Stimulated activated naive B cell treated with anti-CD40 and anti-IgM and Interleukin-4, amounts not matched to agents 10 μg/mL and 1 μg/mL and 100 μg/mL, for 72 hours (primary cell): ENCODE results near the gene KRT40.

Experiments used
- ATAC-seq, 2 donors: fragments of 150-1000 bp; cut with Tn5 transposase; replicated peaks; 2 replicates each; pipeline ENCODE4 v1.10.0; 2021; ENCODE audit warnings: moderate library complexity in 1 of 2
- DNase-seq: peaks from one replicate; pipeline ENCODE4 v3.0.0; 2021
- H3K27ac Mint-ChIP-seq: one replicate; pipeline ENCODE4 v1.8.0; 2022; ENCODE audit warnings: mild to moderate bottlenecking, mixed read lengths
- H3K27me3 Mint-ChIP-seq, 2 donors: one replicate each; pipeline ENCODE4 v1.8.0; 2022; ENCODE audit warnings: mixed read lengths in 2 of 2
- H3K36me3 Mint-ChIP-seq, 2 donors: one replicate each; pipeline ENCODE4 v1.8.0; 2022; ENCODE audit warnings: mixed read lengths in 2 of 2, mild to moderate bottlenecking in 1 of 2
- H3K4me1 Mint-ChIP-seq, 2 donors: one replicate each; pipeline ENCODE4 v1.8.0; 2022; ENCODE audit warnings: mixed read lengths in 2 of 2, mild to moderate bottlenecking in 1 of 2
- H3K4me3 Mint-ChIP-seq, 2 donors: one replicate each; pipeline ENCODE4 v1.8.0; 2022; ENCODE audit warnings: mild to moderate bottlenecking in 2 of 2, mixed read lengths in 2 of 2, moderate library complexity in 1 of 2
- H3K9me3 Mint-ChIP-seq, 2 donors: one replicate each; pipeline ENCODE4 v1.8.0; 2022; ENCODE audit warnings: mixed read lengths in 2 of 2, mild to moderate bottlenecking in 1 of 2

KRT40 gene

GRCh38 chr17:40953881-40954280 is 30.2 kb downstream of the KRT40 start:
- H3K27ac Mint-ChIP-seq = no peak overlapping the region
- DNase-seq = no peak
- no peaks in the 10 kb centered on the region for H3K9me3 Mint-ChIP-seq
- peaks cover 35 to 60% of the 10 kb centered on the region in 2 donors for H3K27me3 Mint-ChIP-seq
- H3K4me3 Mint-ChIP-seq = no peak overlapping the region
- no peaks in the 10 kb centered on the region for H3K36me3 Mint-ChIP-seq
- no peak for ATAC-seq
- H3K4me1 Mint-ChIP-seq = peaks cover 0 to 2% of the 10 kb centered on the region in 2 donors

GRCh38 chr17:40952661-40953060 is 31.5 kb downstream of the KRT40 start:
- Mint-ChIP-seq H3K9me3 (no peaks in the 10 kb centered on the region), H3K27me3 (peaks cover 38 to 72% of the 10 kb centered on the region in 2 donors), H3K36me3 (no peaks in the 10 kb centered on the region), H3K27ac (no peak overlapping the region), H3K4me3 (no peak overlapping the region), H3K4me1 (peaks cover 0 to 2% of the 10 kb centered on the region in 2 donors)
- no peak for DNase-seq
- no peak for ATAC-seq

GRCh38 chr17:40952154-40952553 is 32.0 kb downstream of the KRT40 start:
- no peaks in the 10 kb centered on the region for H3K9me3 Mint-ChIP-seq
- no peaks in the 10 kb centered on the region for H3K36me3 Mint-ChIP-seq

GRCh38 chr17:40951011-40951622 is 33.0 kb downstream of the KRT40 start:
- no peaks in the 10 kb centered on the region for H3K9me3 Mint-ChIP-seq
- no peak for DNase-seq
- no peak overlapping the region for H3K4me3 Mint-ChIP-seq
- ATAC-seq = no peak
- no peak overlapping the region for H3K27ac Mint-ChIP-seq
- H3K4me1 Mint-ChIP-seq = peaks cover 0 to 2% of the 10 kb centered on the region in 2 donors
- peaks cover 46 to 78% of the 10 kb centered on the region in 2 donors for H3K27me3 Mint-ChIP-seq
- H3K36me3 Mint-ChIP-seq = no peaks in the 10 kb centered on the region

More at GRCh38 chr17:40952154-40952553, 32.0 kb downstream of the KRT40 start:
- peaks cover 0 to 2% of the 10 kb centered on the region in 2 donors for H3K4me1 Mint-ChIP-seq
- ATAC-seq (no peak), DNase-seq (no peak)
- H3K27ac Mint-ChIP-seq = no peak overlapping the region
- H3K27me3 Mint-ChIP-seq = peaks cover 41 to 75% of the 10 kb centered on the region in 2 donors
- no peak overlapping the region for H3K4me3 Mint-ChIP-seq

- H3K36me3 Mint-ChIP-seq = no peaks in the 10 kb centered on the region
- no peak overlapping the region for H3K4me3 Mint-ChIP-seq
- no peak overlapping the region for H3K27ac Mint-ChIP-seq
- ATAC-seq (no peak), DNase-seq (no peak)
- H3K9me3 Mint-ChIP-seq = no peaks in the 10 kb centered on the region
- peaks cover 0 to 2% of the 10 kb centered on the region in 2 donors for H3K4me1 Mint-ChIP-seq
- H3K27me3 Mint-ChIP-seq = peaks cover 46 to 79% of the 10 kb centered on the region in 2 donors
Measured at GRCh38 chr17:40950176-40950575, 34.0 kb downstream of the KRT40 start.

- H3K27ac Mint-ChIP-seq = no peak overlapping the region
- H3K36me3 Mint-ChIP-seq = no peaks in the 10 kb centered on the region
- ATAC-seq = no peak
- H3K9me3 Mint-ChIP-seq = no peaks in the 10 kb centered on the region
- H3K4me3 Mint-ChIP-seq = no peak overlapping the region
- peaks cover 0 to 2% of the 10 kb centered on the region in 2 donors for H3K4me1 Mint-ChIP-seq
- H3K27me3 Mint-ChIP-seq = peaks cover 48 to 81% of the 10 kb centered on the region in 2 donors
- no peak for DNase-seq
Measured at GRCh38 chr17:40949418-40949817, 34.7 kb downstream of the KRT40 start.

- ATAC-seq = no peak
- Mint-ChIP-seq H3K9me3 (peaks cover 0 to 2% of the 10 kb centered on the region in 2 donors), H3K27ac (no peak overlapping the region), H3K27me3 (peaks cover 51 to 82% of the 10 kb centered on the region in 2 donors), H3K4me3 (no peak overlapping the region), H3K36me3 (no peaks in the 10 kb centered on the region), H3K4me1 (peaks cover 0 to 2% of the 10 kb centered on the region in 2 donors)
- no peak for DNase-seq
Measured at GRCh38 chr17:40947929-40948328, 36.2 kb downstream of the KRT40 start.

- Mint-ChIP-seq H3K36me3 (peaks cover 0 to 1% of the 10 kb centered on the region in 2 donors), H3K27ac (no peak overlapping the region), H3K27me3 (peaks cover 47 to 79% of the 10 kb centered on the region in 2 donors), H3K4me3 (no peak overlapping the region), H3K9me3 (peaks cover 3 to 6% of the 10 kb centered on the region in 2 donors), H3K4me1 (peaks cover 0 to 2% of the 10 kb centered on the region in 2 donors)
- ATAC-seq (no peak), DNase-seq (no peak)
Measured at GRCh38 chr17:40945414-40945813, 38.7 kb downstream of the KRT40 start.

- Mint-ChIP-seq H3K36me3 (peaks cover 0 to 1% of the 10 kb centered on the region in 2 donors), H3K4me3 (no peak overlapping the region), H3K27me3 (peaks cover 43 to 75% of the 10 kb centered on the region in 2 donors), H3K27ac (no peak overlapping the region), H3K4me1 (peaks cover 0 to 2% of the 10 kb centered on the region in 2 donors), H3K9me3 (peaks cover 3 to 6% of the 10 kb centered on the region in 2 donors)
- DNase-seq (no peak), ATAC-seq (no peak)
Measured at GRCh38 chr17:40944531-40944930, 39.6 kb downstream of the KRT40 start.

- DNase-seq (no peak), ATAC-seq (no peak)
- peaks cover 3 to 6% of the 10 kb centered on the region in 2 donors for H3K9me3 Mint-ChIP-seq
- peaks cover 35 to 73% of the 10 kb centered on the region in 2 donors for H3K27me3 Mint-ChIP-seq
- H3K36me3 Mint-ChIP-seq = peaks cover 0 to 1% of the 10 kb centered on the region in 2 donors
- H3K27ac Mint-ChIP-seq = no peak overlapping the region
- H3K4me3 Mint-ChIP-seq = no peak overlapping the region
- peaks cover 0 to under 1% of the 10 kb centered on the region in 2 donors for H3K4me1 Mint-ChIP-seq
Measured at GRCh38 chr17:40942553-40942952, 41.6 kb downstream of the KRT40 start.

- DNase-seq (no peak), ATAC-seq (no peak)
- Mint-ChIP-seq H3K27ac (no peak overlapping the region), H3K27me3 (peaks cover 21 to 69% of the 10 kb centered on the region in 2 donors), H3K9me3 (peaks cover 3 to 6% of the 10 kb centered on the region in 2 donors), H3K4me3 (no peak overlapping the region), H3K4me1 (peaks cover 0 to 4% of the 10 kb centered on the region in 2 donors), H3K36me3 (peaks cover 0 to 1% of the 10 kb centered on the region in 2 donors)
Measured at GRCh38 chr17:40940266-40940665, 43.9 kb downstream of the KRT40 start.

GRCh38 chr17:40938981-40939380 is 45.1 kb downstream of the KRT40 start:
- Mint-ChIP-seq H3K27ac (no peak overlapping the region), H3K36me3 (peaks cover 0 to 1% of the 10 kb centered on the region in 2 donors), H3K4me3 (no peak overlapping the region), H3K4me1 (peaks cover 0 to 4% of the 10 kb centered on the region in 2 donors), H3K9me3 (peaks cover 3 to 6% of the 10 kb centered on the region in 2 donors), H3K27me3 (peaks cover 22 to 62% of the 10 kb centered on the region in 2 donors)
- ATAC-seq (no peak), DNase-seq (no peak)

- Mint-ChIP-seq H3K9me3 (no peaks in the 10 kb centered on the region), H3K27ac (no peak within 1 kb of the TSS), H3K27me3 (peaks cover 14 to 49% of the 10 kb centered on the region in 2 donors), H3K4me1 (peaks cover 0 to 4% of the 10 kb centered on the region in 2 donors), H3K4me3 (no peak within 1 kb of the TSS), H3K36me3 (no peaks in the 10 kb centered on the region)
- ATAC-seq (no peak), DNase-seq (no peak)
Measured at GRCh38 chr17:40937384-40937819, 46.7 kb downstream of the KRT40 start, which contains the start of gene KRT23. TSS of gene KRT23 (minus strand) at chr17:40937646. CDS start at chr17:40936603, 1,043 bp downstream.

GRCh38 chr17:40936976-40937375 is 47.1 kb downstream of the KRT40 start:
- no peak for ATAC-seq
- Mint-ChIP-seq H3K27me3 (peaks cover 14 to 45% of the 10 kb centered on the region in 2 donors), H3K36me3 (no peaks in the 10 kb centered on the region), H3K9me3 (no peaks in the 10 kb centered on the region), H3K27ac (no peak overlapping the region), H3K4me1 (peaks cover 0 to 4% of the 10 kb centered on the region in 2 donors), H3K4me3 (no peak overlapping the region)
- no peak for DNase-seq

- Mint-ChIP-seq H3K4me1 (peaks cover 0 to 4% of the 10 kb centered on the region in 2 donors), H3K4me3 (no peak overlapping the region), H3K27ac (no peak overlapping the region), H3K27me3 (peaks cover 14 to 44% of the 10 kb centered on the region in 2 donors), H3K9me3 (no peaks in the 10 kb centered on the region), H3K36me3 (no peaks in the 10 kb centered on the region)
- no peak for DNase-seq
- ATAC-seq = no peak
Measured at GRCh38 chr17:40936437-40936971, 47.6 kb downstream of the KRT40 start.
